Neural progenitor cell (in vitro differentiated cells): Measurements from ENCODE around the gene SCP2. TPM values are rescaled to one million over a fixed set of nuclear protein-coding genes. Genes with fewer than 3 reads are reported as not detected.

ENCODE experiments used
- DNase-seq: peaks from one replicate; pipeline ENCODE4 v3.0.0-alpha.2; 2016; ENCODE audit warnings: low spot score
- H2AFZ ChIP-seq: fragments of 200-600 bp; sonication (generic); replicated peaks from 2 replicates; pipeline ENCODE4 v1.6.1; 2016; ENCODE audit warnings: antibody characterized with exemption
- H3F3A ChIP-seq: fragments of 200-600 bp; sonication (generic); 2 replicates; pipeline ENCODE4 v1.6.1; 2016; ENCODE audit warnings: antibody characterized with exemption, low read depth
- H3K27ac ChIP-seq: fragments of 200-600 bp; sonication (generic); 2 replicates; pipeline ENCODE4 v1.5.1; 2016; ENCODE audit warnings: mild to moderate bottlenecking
- H3K27me3 ChIP-seq: fragments of 200-600 bp; sonication (generic); 2 replicates; pipeline ENCODE4 v1.6.1; 2016; ENCODE audit warnings: mild to moderate bottlenecking, moderate library complexity
- H3K36me3 ChIP-seq: fragments of 200-600 bp; sonication (generic); 2 replicates; pipeline ENCODE4 v1.5.1; 2016
- H3K4me1 ChIP-seq: fragments of 200-600 bp; sonication (generic); 2 replicates; pipeline ENCODE4 v1.6.1; 2016; ENCODE audit warnings: mixed run types
- H3K4me2 ChIP-seq: fragments of 200-600 bp; sonication (generic); 2 replicates; pipeline ENCODE4 v1.6.1; 2016
- H3K4me3 ChIP-seq: fragments of 200-600 bp; sonication (generic); 2 replicates; pipeline ENCODE4 v1.5.1; 2016
- H3K79me2 ChIP-seq: fragments of 200-600 bp; sonication (generic); 2 replicates; pipeline ENCODE4 v1.6.1; 2016; ENCODE audit warnings: low read depth
- H3K9ac ChIP-seq: fragments of 200-600 bp; sonication (generic); 2 replicates; pipeline ENCODE4 v1.6.1; 2016
- H3K9me3 ChIP-seq: fragments of 200-600 bp; sonication (generic); 2 replicates; pipeline ENCODE4 v1.5.1; 2016; ENCODE audit warnings: low read depth
- H4K20me1 ChIP-seq: fragments of 200-600 bp; sonication (generic); 2 replicates; pipeline ENCODE4 v1.6.1; 2016; ENCODE audit warnings: low read depth
- H3K27ac Mint-ChIP-seq: 3 replicates; pipeline ENCODE4 v1.8.0; 2021; ENCODE audit warnings: mixed read lengths
- H3K27me3 Mint-ChIP-seq: 2 replicates; pipeline ENCODE4 v1.8.0; 2022; ENCODE audit warnings: low read depth, mild to moderate bottlenecking, inconsistent platforms, moderate library complexity, mixed read lengths; ENCODE audit not compliant: insufficient read depth
- H3K36me3 Mint-ChIP-seq: 3 replicates; pipeline ENCODE4 v1.8.0; 2021; ENCODE audit warnings: mixed read lengths
- H3K4me1 Mint-ChIP-seq: 3 replicates; pipeline ENCODE4 v1.8.0; 2021; ENCODE audit warnings: mixed read lengths
- H3K4me3 Mint-ChIP-seq: 3 replicates; pipeline ENCODE4 v1.8.0; 2021; ENCODE audit warnings: mild to moderate bottlenecking, moderate library complexity, mixed read lengths
- H3K9me3 Mint-ChIP-seq: 3 replicates; pipeline ENCODE4 v1.8.0; 2020; ENCODE audit warnings: mixed read lengths
- EZH2 ChIP-seq: fragments of 200-600 bp; sonication (generic); IDR thresholded peaks from 2 replicates; pipeline ENCODE4 v1.6.1; 2017; ENCODE audit warnings: antibody characterized with exemption, mild to moderate bottlenecking, moderate library complexity
- EZH2phosphoT487 ChIP-seq: fragments of 200-600 bp; sonication (generic); IDR thresholded peaks from 2 replicates; pipeline ENCODE4 v1.6.1; 2017; ENCODE audit warnings: antibody characterized with exemption
- total RNA-seq: library from RNA; depleted of rRNA; stranded (reverse); fragments of >200 nt; gene quantifications from 2 replicates; pipeline ENCODE4 v1.2.3, GENCODE V29; 2015; ENCODE audit warnings: low replicate concordance
- TF ChIP-seq, protein P1 (sequence below): fragments of 200-600 bp; sonication (generic); IDR thresholded peaks from 2 replicates; pipeline ENCODE4 v1.5.1; 2017; ENCODE audit warnings: antibody characterized with exemption, mild to moderate bottlenecking

Gene SCP2
- total RNA-seq, 1 donor from 2014 or later: 101 TPM

DNA sequence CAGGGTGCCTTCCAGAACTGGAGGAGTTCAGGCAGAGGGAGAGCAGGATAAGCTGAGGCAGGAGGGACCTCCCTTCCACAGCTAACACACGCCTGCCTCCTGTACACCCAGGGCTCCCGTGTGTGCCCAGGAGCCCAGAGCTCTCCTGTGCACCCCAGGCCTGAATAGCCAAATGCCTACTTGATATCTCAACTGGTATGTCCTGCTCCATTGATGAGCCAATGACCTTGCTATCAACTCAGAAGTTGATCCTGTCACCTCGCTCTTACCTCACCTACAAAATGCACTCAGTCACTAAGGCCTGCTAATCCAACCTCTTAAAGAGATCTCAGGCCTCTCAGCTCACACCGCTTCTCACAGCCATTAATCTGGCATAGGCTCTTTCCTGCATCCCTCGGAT lies 12.6 kb upstream of the SCP2 start:
- Mint-ChIP-seq H3K4me3 (no peak overlapping the region), H3K36me3 (no peaks in the 10 kb centered on the region), H3K9me3 (peaks cover 6% of the 10 kb centered on the region), H3K4me1 (no peaks in the 10 kb centered on the region), H3K27me3 (peaks cover 4% of the 10 kb centered on the region), H3K27ac (no peak overlapping the region)
- H3K9ac ChIP-seq: no peak overlapping the region
- DNase-seq: no peak
- no peak overlapping the region for H3K27ac ChIP-seq
- no peaks in the 10 kb centered on the region for H3K9me3 ChIP-seq
- H3K27me3 ChIP-seq: peaks cover 1% of the 10 kb centered on the region
- H3K36me3 ChIP-seq: no peaks in the 10 kb centered on the region
- no peaks in the 10 kb centered on the region for H4K20me1 ChIP-seq
- no peak overlapping the region for H3K4me3 ChIP-seq
- H3K4me1 ChIP-seq: peaks cover 3% of the 10 kb centered on the region
- no peaks in the 10 kb centered on the region for H3K79me2 ChIP-seq
- H3K4me2 ChIP-seq: no peak overlapping the region
- no peaks in the 10 kb centered on the region for H3F3A ChIP-seq
- TF ChIP-seq, protein P1, sequence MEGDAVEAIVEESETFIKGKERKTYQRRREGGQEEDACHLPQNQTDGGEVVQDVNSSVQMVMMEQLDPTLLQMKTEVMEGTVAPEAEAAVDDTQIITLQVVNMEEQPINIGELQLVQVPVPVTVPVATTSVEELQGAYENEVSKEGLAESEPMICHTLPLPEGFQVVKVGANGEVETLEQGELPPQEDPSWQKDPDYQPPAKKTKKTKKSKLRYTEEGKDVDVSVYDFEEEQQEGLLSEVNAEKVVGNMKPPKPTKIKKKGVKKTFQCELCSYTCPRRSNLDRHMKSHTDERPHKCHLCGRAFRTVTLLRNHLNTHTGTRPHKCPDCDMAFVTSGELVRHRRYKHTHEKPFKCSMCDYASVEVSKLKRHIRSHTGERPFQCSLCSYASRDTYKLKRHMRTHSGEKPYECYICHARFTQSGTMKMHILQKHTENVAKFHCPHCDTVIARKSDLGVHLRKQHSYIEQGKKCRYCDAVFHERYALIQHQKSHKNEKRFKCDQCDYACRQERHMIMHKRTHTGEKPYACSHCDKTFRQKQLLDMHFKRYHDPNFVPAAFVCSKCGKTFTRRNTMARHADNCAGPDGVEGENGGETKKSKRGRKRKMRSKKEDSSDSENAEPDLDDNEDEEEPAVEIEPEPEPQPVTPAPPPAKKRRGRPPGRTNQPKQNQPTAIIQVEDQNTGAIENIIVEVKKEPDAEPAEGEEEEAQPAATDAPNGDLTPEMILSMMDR: no peak
- no peak for TF ChIP-seq EZH2phosphoT487
- TF ChIP-seq EZH2: no peak
- H2AFZ ChIP-seq: no peak overlapping the region

DNA sequence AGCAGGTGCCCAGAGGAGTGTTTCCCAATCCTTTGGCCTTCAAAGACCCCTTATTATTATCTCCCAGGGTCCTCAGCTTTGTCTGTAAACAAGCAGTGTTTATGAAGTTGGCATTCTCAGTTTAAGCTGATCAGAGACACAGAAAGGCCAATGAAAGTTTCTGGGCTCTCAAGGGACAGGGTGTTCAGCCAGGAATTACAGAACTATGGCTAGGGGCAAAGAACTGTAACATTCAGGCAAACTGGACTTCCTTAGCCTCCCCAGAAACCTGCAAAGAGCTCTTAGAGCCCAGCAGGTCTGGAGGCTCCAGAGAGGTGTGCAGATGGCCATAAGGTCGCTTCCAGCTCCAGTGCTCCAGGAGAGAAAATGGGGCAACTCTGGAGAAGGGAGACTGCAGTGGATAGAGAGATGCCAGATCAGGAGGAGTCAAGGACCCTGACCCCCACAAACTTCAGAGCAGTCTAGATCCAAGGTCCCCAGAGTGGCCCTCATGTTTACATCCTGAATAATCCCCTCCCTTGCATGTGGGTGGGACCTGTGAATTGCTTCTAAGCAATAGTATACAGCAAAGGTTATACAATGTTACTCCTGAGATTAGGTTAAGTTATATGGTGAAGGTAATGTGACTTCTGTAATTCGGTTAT lies 11.7 kb upstream of the SCP2 start:
- Mint-ChIP-seq H3K9me3 (peaks cover 14% of the 10 kb centered on the region), H3K27me3 (peaks cover 9% of the 10 kb centered on the region), H3K4me1 (no peaks in the 10 kb centered on the region), H3K27ac (no peak overlapping the region), H3K36me3 (no peaks in the 10 kb centered on the region), H3K4me3 (no peak overlapping the region)
- Histone ChIP-seq H3K27ac (no peak overlapping the region), H3K27me3 (peaks cover 10% of the 10 kb centered on the region), H3K4me2 (no peak overlapping the region), H3F3A (peaks cover 5% of the 10 kb centered on the region), H3K4me3 (no peak overlapping the region), H3K36me3 (no peaks in the 10 kb centered on the region), H3K9ac (no peak overlapping the region), H2AFZ (no peak overlapping the region), H4K20me1 (no peaks in the 10 kb centered on the region), H3K79me2 (no peaks in the 10 kb centered on the region), H3K4me1 (peaks cover 3% of the 10 kb centered on the region), H3K9me3 (no peaks in the 10 kb centered on the region)
- TF ChIP-seq EZH2: no peak
- TF ChIP-seq, protein P1: no peak
- DNase-seq: no peak

DNA sequence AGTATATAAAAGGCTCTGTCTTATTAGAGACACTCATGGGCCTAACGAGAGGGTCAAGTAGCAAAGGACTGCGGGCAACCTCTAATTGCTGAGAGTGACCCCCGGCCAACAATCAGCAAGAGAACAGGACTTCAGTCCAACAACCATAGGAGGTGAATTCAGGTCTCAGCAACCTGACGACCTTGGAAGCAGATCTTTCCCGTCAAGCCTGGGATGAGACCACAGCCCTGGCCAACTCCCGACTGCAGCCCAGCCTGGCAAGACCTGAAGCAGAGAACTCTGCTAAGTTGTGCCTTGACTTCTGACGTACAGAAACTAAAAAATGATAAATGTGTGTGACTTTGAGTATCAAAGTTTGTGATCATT lies 11.2 kb upstream of the SCP2 start:
- Histone ChIP-seq H3K9ac (no peak overlapping the region), H3K4me1 (peaks cover 3% of the 10 kb centered on the region), H3K79me2 (no peaks in the 10 kb centered on the region), H3K9me3 (no peaks in the 10 kb centered on the region), H3F3A (peaks cover 9% of the 10 kb centered on the region), H3K27me3 (peaks cover 15% of the 10 kb centered on the region), H4K20me1 (no peaks in the 10 kb centered on the region), H2AFZ (no peak overlapping the region), H3K4me3 (no peak overlapping the region), H3K4me2 (no peak overlapping the region), H3K27ac (no peak overlapping the region), H3K36me3 (no peaks in the 10 kb centered on the region)
- peaks cover 14% of the 10 kb centered on the region for H3K27me3 Mint-ChIP-seq
- no peak overlapping the region for H3K4me3 Mint-ChIP-seq
- no peaks in the 10 kb centered on the region for H3K4me1 Mint-ChIP-seq
- no peak for DNase-seq
- H3K27ac Mint-ChIP-seq: no peak overlapping the region
- H3K36me3 Mint-ChIP-seq: no peaks in the 10 kb centered on the region
- H3K9me3 Mint-ChIP-seq: peaks cover 14% of the 10 kb centered on the region
- TF ChIP-seq EZH2 (no peak), EZH2phosphoT487 (no peak)
- TF ChIP-seq, protein P1: no peak
